Measurements from ENCODE around the gene LINGO3.

The LINGO3 gene

GRCh38 chr19:2261438-2262172 lies 46.3 kb downstream of the LINGO3 start:
- Histone ChIP-seq H3K9me3 (ENCODE audit: control insufficient read depth, insufficient read depth, low read depth, low read length) (no peaks in the 10 kb centered on the region), H3K4me1 (ENCODE audit: control insufficient read depth, insufficient read depth, low read length) (no peaks in the 10 kb centered on the region), H3K27ac (ENCODE audit: extremely low read depth, low read depth, low read length) (no peak overlapping the region), H3K4me3 (ENCODE audit: low read depth, low read length) (no peak overlapping the region), H3K36me3 (ENCODE audit: control insufficient read depth in 2 of 2, insufficient read depth in 1 of 2, low read length in 2 of 2) (no peaks in the 10 kb centered on the region)
- ChIA-PET CTCF (interaction anchor here (0.5 to 3.0 kb wide), 19 partner anchors 8 to 651 kb away, joined by 3 to 29 read pairs (median 3); partner anchors contain the start of gene AMH), POLR2A (interaction anchor here (0.8 to 1.0 kb wide), 2 partner anchors 22 to 195 kb away, joined by 3 to 5 read pairs; partner anchors contain the start of gene LMNB2)
- TF ChIP-seq ELK4 (IDR thresholded peaks at IDR 0.05; ENCODE audit: borderline replicate concordance, low read depth, low read length): no peak
- TF ChIP-seq SETDB1 (IDR thresholded peaks at IDR 0.05; ENCODE audit: insufficient read length, low read length): peak; percentile 77
- TF ChIP-seq AEBP2 (tag by site-specific recombination; IDR thresholded peaks at IDR 0.05; ENCODE audit: borderline replicate concordance): no peak
- TF ChIP-seq ZIC2 (tag by site-specific recombination; IDR thresholded peaks at IDR 0.05): peak; percentile 30; the same call in 1 of the 2 replicates
- TF ChIP-seq OVOL3 (tag by site-specific recombination; IDR thresholded peaks at IDR 0.05): no peak
- TF ChIP-seq ZNF157 (tag by site-specific recombination; IDR thresholded peaks at IDR 0.05): peak; percentile 100
- no peak for TF ChIP-seq KLF16 (tag by site-specific recombination; IDR thresholded peaks at IDR 0.05)
- TF ChIP-seq ZNF549 (tag by site-specific recombination; IDR thresholded peaks at IDR 0.05): no peak
- TF ChIP-seq ZNF114 (tag by site-specific recombination; IDR thresholded peaks at IDR 0.05): no peak
- TF ChIP-seq ZNF707 (tag by site-specific recombination; IDR thresholded peaks at IDR 0.05): no peak
- peak; percentile 52 for TF ChIP-seq ZNF513 (tag by site-specific recombination; IDR thresholded peaks at IDR 0.05)
- TF ChIP-seq PRDM10 (tag by site-specific recombination; IDR thresholded peaks at IDR 0.05): no peak
- TF ChIP-seq, protein P1, sequence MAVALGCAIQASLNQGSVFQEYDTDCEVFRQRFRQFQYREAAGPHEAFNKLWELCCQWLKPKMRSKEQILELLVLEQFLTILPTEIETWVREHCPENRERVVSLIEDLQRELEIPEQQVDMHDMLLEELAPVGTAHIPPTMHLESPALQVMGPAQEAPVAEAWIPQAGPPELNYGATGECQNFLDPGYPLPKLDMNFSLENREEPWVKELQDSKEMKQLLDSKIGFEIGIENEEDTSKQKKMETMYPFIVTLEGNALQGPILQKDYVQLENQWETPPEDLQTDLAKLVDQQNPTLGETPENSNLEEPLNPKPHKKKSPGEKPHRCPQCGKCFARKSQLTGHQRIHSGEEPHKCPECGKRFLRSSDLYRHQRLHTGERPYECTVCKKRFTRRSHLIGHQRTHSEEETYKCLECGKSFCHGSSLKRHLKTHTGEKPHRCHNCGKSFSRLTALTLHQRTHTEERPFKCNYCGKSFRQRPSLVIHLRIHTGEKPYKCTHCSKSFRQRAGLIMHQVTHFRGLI (tag by site-specific recombination; IDR thresholded peaks at IDR 0.05): no peak
- TF ChIP-seq ZNF776 (tag by site-specific recombination; IDR thresholded peaks at IDR 0.05; ENCODE audit: borderline replicate concordance): no peak
- TF ChIP-seq, protein P2, sequence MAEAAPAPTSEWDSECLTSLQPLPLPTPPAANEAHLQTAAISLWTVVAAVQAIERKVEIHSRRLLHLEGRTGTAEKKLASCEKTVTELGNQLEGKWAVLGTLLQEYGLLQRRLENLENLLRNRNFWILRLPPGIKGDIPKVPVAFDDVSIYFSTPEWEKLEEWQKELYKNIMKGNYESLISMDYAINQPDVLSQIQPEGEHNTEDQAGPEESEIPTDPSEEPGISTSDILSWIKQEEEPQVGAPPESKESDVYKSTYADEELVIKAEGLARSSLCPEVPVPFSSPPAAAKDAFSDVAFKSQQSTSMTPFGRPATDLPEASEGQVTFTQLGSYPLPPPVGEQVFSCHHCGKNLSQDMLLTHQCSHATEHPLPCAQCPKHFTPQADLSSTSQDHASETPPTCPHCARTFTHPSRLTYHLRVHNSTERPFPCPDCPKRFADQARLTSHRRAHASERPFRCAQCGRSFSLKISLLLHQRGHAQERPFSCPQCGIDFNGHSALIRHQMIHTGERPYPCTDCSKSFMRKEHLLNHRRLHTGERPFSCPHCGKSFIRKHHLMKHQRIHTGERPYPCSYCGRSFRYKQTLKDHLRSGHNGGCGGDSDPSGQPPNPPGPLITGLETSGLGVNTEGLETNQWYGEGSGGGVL (tag by site-specific recombination; IDR thresholded peaks at IDR 0.05): no peak
- no peak for TF ChIP-seq ZNF174 (tag by site-specific recombination; IDR thresholded peaks at IDR 0.05)
- TF ChIP-seq ZFP41 (tag by site-specific recombination; IDR thresholded peaks at IDR 0.05; ENCODE audit: borderline replicate concordance): no peak
- TF ChIP-seq, protein P3, sequence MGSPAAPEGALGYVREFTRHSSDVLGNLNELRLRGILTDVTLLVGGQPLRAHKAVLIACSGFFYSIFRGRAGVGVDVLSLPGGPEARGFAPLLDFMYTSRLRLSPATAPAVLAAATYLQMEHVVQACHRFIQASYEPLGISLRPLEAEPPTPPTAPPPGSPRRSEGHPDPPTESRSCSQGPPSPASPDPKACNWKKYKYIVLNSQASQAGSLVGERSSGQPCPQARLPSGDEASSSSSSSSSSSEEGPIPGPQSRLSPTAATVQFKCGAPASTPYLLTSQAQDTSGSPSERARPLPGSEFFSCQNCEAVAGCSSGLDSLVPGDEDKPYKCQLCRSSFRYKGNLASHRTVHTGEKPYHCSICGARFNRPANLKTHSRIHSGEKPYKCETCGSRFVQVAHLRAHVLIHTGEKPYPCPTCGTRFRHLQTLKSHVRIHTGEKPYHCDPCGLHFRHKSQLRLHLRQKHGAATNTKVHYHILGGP (tag by site-specific recombination; IDR thresholded peaks at IDR 0.05): no peak
- TF ChIP-seq ZNF433 (tag by site-specific recombination; IDR thresholded peaks at IDR 0.05; ENCODE audit: low read depth): no peak
- no peak for TF ChIP-seq ZNF621 (tag by site-specific recombination; IDR thresholded peaks at IDR 0.05)
- no peak for TF ChIP-seq ZNF830 (tag by site-specific recombination; IDR thresholded peaks at IDR 0.05; ENCODE audit: low read depth)
